PC-3 (cell line): ENCODE results near the gene EGFLAM. TPM values are rescaled to one million over a fixed set of nuclear protein-coding genes. Genes with fewer than 3 reads are reported as not detected.

ENCODE experiments used
- ATAC-seq: fragments of 200-7000 bp; cut with Tn5 transposase; 2 replicates; pipeline ENCODE4 v1.9.1; 2020; ENCODE audit warnings: mild to moderate bottlenecking, moderate library complexity
- BruUV-seq: library from RNA; stranded (reverse); fragments of 400-500 nt; replicated peaks from 2 replicates; lab custom pipeline; 2021; lab: Mats Ljungman, UMichigan
- CTCF ChIA-PET: fragments of 300-600 bp; sonication (Branson Sonifier 250); formaldehyde crosslinking; loops from one replicate; lab custom pipeline; 2022; ENCODE audit warnings: antibody characterized with exemption; lab: Charles Lee
- POLR2A ChIA-PET: fragments of 300-600 bp; sonication (Branson Sonifier 250); formaldehyde crosslinking; loops from one replicate; lab custom pipeline; 2022; ENCODE audit warnings: antibody characterized with exemption; ENCODE audit not compliant: unreplicated experiment; lab: Charles Lee
- DNase-seq: peaks from one replicate; pipeline ENCODE4 v3.0.0-alpha.2; 2015
- H2AFZ ChIP-seq: fragments of 300-600 bp; sonication (generic); 2 replicates; pipeline ENCODE4 v1.6.0; 2016; ENCODE audit warnings: antibody characterized with exemption, low read length
- H3F3A ChIP-seq: fragments of 300-600 bp; sonication (generic); one replicate; pipeline ENCODE4 v1.6.0; 2017; ENCODE audit warnings: antibody characterized with exemption, low read length, control low read depth, mild to moderate bottlenecking; ENCODE audit not compliant: unreplicated experiment
- H3K27ac ChIP-seq: fragments of 300-600 bp; sonication (generic); 2 replicates; pipeline ENCODE4 v1.5.1; 2016; ENCODE audit warnings: mild to moderate bottlenecking, low read length
- H3K27me3 ChIP-seq: fragments of 300-600 bp; sonication (generic); 2 replicates; pipeline ENCODE4 v1.6.1; 2016; ENCODE audit warnings: low read length, mixed read lengths
- H3K36me3 ChIP-seq: fragments of 300-600 bp; sonication (generic); 2 replicates; pipeline ENCODE4 v1.6.1; 2016; ENCODE audit warnings: low read depth, mixed run types, low read length, mixed read lengths
- H3K4me1 ChIP-seq: fragments of 300-600 bp; sonication (generic); 2 replicates; pipeline ENCODE4 v1.5.1; 2016; ENCODE audit warnings: low read length; ENCODE audit not compliant: insufficient read depth
- H3K4me2 ChIP-seq: fragments of 300-600 bp; sonication (generic); 2 replicates; pipeline ENCODE4 v1.6.0; 2016; ENCODE audit warnings: low read length
- H3K4me3 ChIP-seq: fragments of 300-600 bp; sonication (generic); 2 replicates; pipeline ENCODE4 v1.5.1; 2016; ENCODE audit warnings: mild to moderate bottlenecking, low read length, mixed read lengths
- H3K79me2 ChIP-seq: fragments of 300-600 bp; sonication (generic); 2 replicates; pipeline ENCODE4 v1.6.1; 2017; ENCODE audit warnings: low read length, mixed read lengths
- H3K9ac ChIP-seq: fragments of 300-600 bp; sonication (generic); 2 replicates; pipeline ENCODE4 v1.6.0; 2016; ENCODE audit warnings: mild to moderate bottlenecking, low read length
- H3K9me2 ChIP-seq: fragments of 300-600 bp; sonication (generic); replicated peaks from 2 replicates; pipeline ENCODE4 v1.6.1; 2016; ENCODE audit warnings: mixed run types, low read length, mixed read lengths
- H3K9me3 ChIP-seq: fragments of 300-600 bp; sonication (generic); 2 replicates; pipeline ENCODE4 v1.6.1; 2016; ENCODE audit warnings: low read length, mixed read lengths
- H4K20me1 ChIP-seq: fragments of 300-600 bp; sonication (generic); 2 replicates; pipeline ENCODE4 v1.6.1; 2016; ENCODE audit warnings: low read length, mixed read lengths
- EZH2 ChIP-seq: fragments of 300-600 bp; sonication (generic); IDR thresholded peaks from one replicate; pipeline ENCODE4 v1.6.1; 2017; ENCODE audit warnings: antibody characterized with exemption, mild to moderate bottlenecking, low read length; ENCODE audit not compliant: unreplicated experiment
- EZH2phosphoT487 ChIP-seq: fragments of 300-600 bp; sonication (generic); IDR thresholded peaks from 2 replicates; pipeline ENCODE4 v1.6.1; 2018; ENCODE audit warnings: mild to moderate bottlenecking, antibody characterized with exemption, low read length, borderline replicate concordance
- intact Hi-C: fragments of 100-400 bp; cut with micrococcal nuclease; formaldehyde crosslinking; loops from 2 replicates; pipeline ENCODE4 v1.9.0; 2023
- total RNA-seq: library from RNA; depleted of rRNA; stranded (reverse); fragments of >200 nt; gene quantifications from 2 replicates; pipeline ENCODE4 v1.2.3, GENCODE V29; 2014
- TF ChIP-seq, protein P1 (sequence below): fragments of 300-600 bp; sonication (generic); conservative IDR thresholded peaks from 2 replicates; pipeline ENCODE4 v1.5.1; 2017; ENCODE audit warnings: antibody characterized with exemption, low read depth, mild to moderate bottlenecking, low read length

EGFLAM gene
- total RNA-seq, 1 experiment from 2014 or later = not detected

DNA sequence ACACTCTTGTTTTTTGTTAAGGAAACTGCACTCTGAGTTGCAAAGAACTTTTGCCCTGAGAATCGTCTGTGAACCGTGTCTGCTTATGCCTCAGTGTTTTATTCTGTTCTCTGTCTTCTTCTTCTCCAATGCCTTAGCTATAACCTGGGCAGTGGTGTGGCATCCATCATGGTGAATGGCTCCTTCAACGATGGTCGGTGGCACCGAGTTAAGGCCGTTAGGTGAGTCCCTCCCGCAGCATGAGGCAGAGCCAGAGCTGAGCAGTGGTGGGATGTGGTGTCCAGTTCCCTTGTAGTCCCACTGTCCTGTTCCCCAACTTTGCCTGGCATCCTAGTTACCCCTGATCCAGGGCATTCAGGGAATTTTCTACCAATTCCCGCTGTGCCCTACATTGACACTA, 199.8 kb downstream of the EGFLAM start:
- no peaks in the 10 kb centered on the region for H4K20me1 ChIP-seq
- CTCF ChIA-PET = no interaction called here
- H3K9ac ChIP-seq = no peak overlapping the region
- no peaks in the 10 kb centered on the region for H3K9me3 ChIP-seq
- H3K4me3 ChIP-seq = no peak overlapping the region
- H3K4me1 ChIP-seq = peaks cover 9% of the 10 kb centered on the region
- H3K27ac ChIP-seq = no peak overlapping the region
- H3K27me3 ChIP-seq = no peaks in the 10 kb centered on the region
- TF ChIP-seq EZH2phosphoT487 (no peak), EZH2 (no peak)
- TF ChIP-seq, protein P1, sequence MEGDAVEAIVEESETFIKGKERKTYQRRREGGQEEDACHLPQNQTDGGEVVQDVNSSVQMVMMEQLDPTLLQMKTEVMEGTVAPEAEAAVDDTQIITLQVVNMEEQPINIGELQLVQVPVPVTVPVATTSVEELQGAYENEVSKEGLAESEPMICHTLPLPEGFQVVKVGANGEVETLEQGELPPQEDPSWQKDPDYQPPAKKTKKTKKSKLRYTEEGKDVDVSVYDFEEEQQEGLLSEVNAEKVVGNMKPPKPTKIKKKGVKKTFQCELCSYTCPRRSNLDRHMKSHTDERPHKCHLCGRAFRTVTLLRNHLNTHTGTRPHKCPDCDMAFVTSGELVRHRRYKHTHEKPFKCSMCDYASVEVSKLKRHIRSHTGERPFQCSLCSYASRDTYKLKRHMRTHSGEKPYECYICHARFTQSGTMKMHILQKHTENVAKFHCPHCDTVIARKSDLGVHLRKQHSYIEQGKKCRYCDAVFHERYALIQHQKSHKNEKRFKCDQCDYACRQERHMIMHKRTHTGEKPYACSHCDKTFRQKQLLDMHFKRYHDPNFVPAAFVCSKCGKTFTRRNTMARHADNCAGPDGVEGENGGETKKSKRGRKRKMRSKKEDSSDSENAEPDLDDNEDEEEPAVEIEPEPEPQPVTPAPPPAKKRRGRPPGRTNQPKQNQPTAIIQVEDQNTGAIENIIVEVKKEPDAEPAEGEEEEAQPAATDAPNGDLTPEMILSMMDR = no peak
- H3K9me2 ChIP-seq = no peaks in the 10 kb centered on the region
- no peak overlapping the region for H3K4me2 ChIP-seq
- H3K79me2 ChIP-seq = no peaks in the 10 kb centered on the region
- no peak overlapping the region for H2AFZ ChIP-seq
- POLR2A ChIA-PET = no interaction called here
- no peaks in the 10 kb centered on the region for H3K36me3 ChIP-seq
- ATAC-seq (no peak), DNase-seq (no peak)
- no peaks in the 10 kb centered on the region for H3F3A ChIP-seq
- no TSS peak for BruUV-seq
- intact Hi-C loops = no loop called here

DNA sequence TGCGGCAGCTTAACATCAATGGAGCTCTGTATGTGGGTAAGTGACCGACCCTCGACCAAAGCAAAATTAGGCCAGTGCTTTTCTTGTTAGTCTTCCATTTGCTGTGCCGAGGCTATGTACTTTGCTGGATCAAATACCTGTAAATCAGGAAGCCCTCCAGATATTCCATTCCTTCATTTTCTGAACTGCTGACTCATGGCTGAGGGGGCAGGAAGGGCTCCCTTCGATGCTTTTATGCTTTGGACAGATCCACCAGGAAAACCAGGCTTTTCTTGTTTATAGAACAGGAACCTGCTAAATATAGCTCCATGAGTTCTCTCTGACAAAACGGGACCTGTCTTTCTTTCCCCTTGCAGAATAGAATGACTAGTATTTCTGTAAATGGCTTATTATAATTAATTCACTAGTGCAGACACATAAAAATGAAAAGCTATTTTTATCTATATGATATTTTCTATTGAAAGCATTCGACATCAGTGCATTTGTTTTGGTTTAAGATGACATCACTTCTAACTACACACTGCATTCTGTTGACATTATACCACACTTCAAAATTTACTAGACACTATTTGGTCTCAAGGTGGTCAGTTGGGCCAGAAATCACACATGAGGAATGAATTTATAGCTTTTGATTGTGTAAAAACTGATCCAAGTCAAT, 204.7 kb downstream of the EGFLAM start:
- ChIA-PET CTCF (interaction anchor here (0.6 to 1.7 kb wide), 2 partner anchors 21 to 1078 kb away, joined by 5 to 8 read pairs; no protein-coding TSS in a partner anchor), POLR2A (interaction anchor here (0.5 kb wide), 1 partner anchor 376 kb away, joined by 3 read pairs; no protein-coding TSS in a partner anchor)
- no TSS peak for BruUV-seq
- Histone ChIP-seq H3K27ac (peak overlapping the region; percentile 66), H3K27me3 (no peaks in the 10 kb centered on the region), H3K79me2 (no peaks in the 10 kb centered on the region), H3K4me2 (peak overlapping the region; percentile 55), H4K20me1 (no peaks in the 10 kb centered on the region), H3K4me3 (no peak overlapping the region), H3K9me3 (no peaks in the 10 kb centered on the region), H3F3A (peaks cover 4% of the 10 kb centered on the region), H3K9ac (0 out of 2 replicates have a peak overlapping the region, but pooled peaks have one; percentile 2), H3K4me1 (peaks cover 46% of the 10 kb centered on the region), H3K9me2 (no peaks in the 10 kb centered on the region), H2AFZ (peak overlapping the region; percentile 27; the same call in 1 of the 2 replicates), H3K36me3 (no peaks in the 10 kb centered on the region)
- TF ChIP-seq EZH2phosphoT487 (no peak), EZH2 (no peak)
- TF ChIP-seq, protein P1 = no peak
- DNase-seq (peak; percentile 88), ATAC-seq (peak; percentile 13)
- intact Hi-C loops = no loop called here
